Measurements from ENCODE around the gene WLS.

DNA sequence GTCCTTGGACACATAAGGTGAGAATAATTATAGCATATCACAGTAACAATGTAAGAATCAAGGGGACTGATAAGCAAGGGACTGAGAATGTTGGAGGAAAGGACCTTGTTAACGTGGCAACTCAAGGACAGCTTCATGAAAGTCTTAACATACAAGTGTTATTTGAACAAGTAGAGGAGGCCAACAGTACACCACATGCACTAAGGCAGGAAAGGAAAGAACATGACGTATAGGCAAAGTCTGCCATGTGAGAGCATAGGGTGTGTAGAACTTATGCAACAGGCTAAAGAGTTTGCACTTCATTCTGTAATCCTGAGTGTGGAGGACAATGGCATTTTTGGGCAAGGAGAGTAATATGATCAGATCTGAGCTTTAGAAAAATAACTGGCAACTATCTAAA lies 148.6 kb downstream of the WLS start:
- TF ChIP-seq, protein P1, sequence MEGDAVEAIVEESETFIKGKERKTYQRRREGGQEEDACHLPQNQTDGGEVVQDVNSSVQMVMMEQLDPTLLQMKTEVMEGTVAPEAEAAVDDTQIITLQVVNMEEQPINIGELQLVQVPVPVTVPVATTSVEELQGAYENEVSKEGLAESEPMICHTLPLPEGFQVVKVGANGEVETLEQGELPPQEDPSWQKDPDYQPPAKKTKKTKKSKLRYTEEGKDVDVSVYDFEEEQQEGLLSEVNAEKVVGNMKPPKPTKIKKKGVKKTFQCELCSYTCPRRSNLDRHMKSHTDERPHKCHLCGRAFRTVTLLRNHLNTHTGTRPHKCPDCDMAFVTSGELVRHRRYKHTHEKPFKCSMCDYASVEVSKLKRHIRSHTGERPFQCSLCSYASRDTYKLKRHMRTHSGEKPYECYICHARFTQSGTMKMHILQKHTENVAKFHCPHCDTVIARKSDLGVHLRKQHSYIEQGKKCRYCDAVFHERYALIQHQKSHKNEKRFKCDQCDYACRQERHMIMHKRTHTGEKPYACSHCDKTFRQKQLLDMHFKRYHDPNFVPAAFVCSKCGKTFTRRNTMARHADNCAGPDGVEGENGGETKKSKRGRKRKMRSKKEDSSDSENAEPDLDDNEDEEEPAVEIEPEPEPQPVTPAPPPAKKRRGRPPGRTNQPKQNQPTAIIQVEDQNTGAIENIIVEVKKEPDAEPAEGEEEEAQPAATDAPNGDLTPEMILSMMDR (IDR thresholded peaks at IDR 0.05; ENCODE audit: insufficient read depth, low read length, poor library complexity, severe bottlenecking) = no peak
- no peak for TF ChIP-seq EZH2phosphoT487 (conservative IDR thresholded peaks at IDR 0.05; ENCODE audit: low read length)

All from SU-DHL-6 (cell line).